CD4-positive, alpha-beta T cell (primary cell): ENCODE measurements around the gene TMEFF1. TPM values are rescaled to one million over a fixed set of nuclear protein-coding genes. Genes with fewer than 3 reads are reported as not detected.

Experiments
- ATAC-seq: fragments of 200-7000 bp; cut with Tn5 transposase; one replicate; pipeline ENCODE4 v1.10.0; 2022; ENCODE audit warnings: mild to moderate bottlenecking; ENCODE audit not compliant: poor library complexity
- CTCF ChIA-PET: fragments of 350-600 bp; sonication (Branson Sonifier 250); formaldehyde crosslinking; loops from one replicate; lab custom pipeline; 2021; ENCODE audit warnings: antibody characterized with exemption, inconsistent platforms; lab: Charles Lee
- POLR2A ChIA-PET: fragments of 350-600 bp; sonication (Branson Sonifier 250); formaldehyde crosslinking; loops from one replicate; lab custom pipeline; 2021; ENCODE audit warnings: antibody characterized with exemption, inconsistent platforms; lab: Charles Lee
- DNase-seq, 14 experiments: peaks; one replicate each; pipeline ENCODE4 v3.0.0-alpha.2; 2013 to 2020; ENCODE audit warnings: mixed read lengths in 2 of 14
- H3K27ac ChIP-seq, 2 donors: one replicate each; pipeline versions ENCODE4 v1.5.1 to v1.7.0; 2013; ENCODE audit warnings: low read length in 2 of 2, low read depth in 1 of 2, mild to moderate bottlenecking in 1 of 2
- H3K27me3 ChIP-seq, 2 experiments: 1 replicate in 1 of 2; 2 replicates in 1 of 2; pipeline versions ENCODE4 v1.6.1 to v1.7.0; 2013; ENCODE audit warnings: low read length in 2 of 2, control low read depth in 1 of 2, mild to moderate bottlenecking in 1 of 2, moderate library complexity in 1 of 2; ENCODE audit not compliant: insufficient read depth in 2 of 2, control insufficient read depth in 1 of 2
- H3K36me3 ChIP-seq: one replicate; pipeline ENCODE4 v1.6.1; 2013; ENCODE audit warnings: low read length, control low read depth; ENCODE audit not compliant: insufficient read depth
- H3K4me1 ChIP-seq: one replicate; pipeline ENCODE4 v1.6.1; 2013; ENCODE audit warnings: low read length, control low read depth; ENCODE audit not compliant: insufficient read depth
- H3K4me3 ChIP-seq: one replicate; pipeline ENCODE4 v1.5.1; 2013; ENCODE audit warnings: mild to moderate bottlenecking, low read length, moderate library complexity
- H3K9me3 ChIP-seq, 2 experiments: 1 replicate in 1 of 2; 2 replicates in 1 of 2; pipeline versions ENCODE4 v1.6.1 to v1.7.0; 2013; ENCODE audit warnings: low read length in 2 of 2, mild to moderate bottlenecking in 2 of 2, control low read depth in 1 of 2, moderate library complexity in 1 of 2; ENCODE audit not compliant: control insufficient read depth in 1 of 2, insufficient read depth in 1 of 2
- H3K27ac Mint-ChIP-seq: one replicate; pipeline ENCODE4 v1.8.0; 2020; ENCODE audit warnings: mixed read lengths
- H3K27me3 Mint-ChIP-seq: one replicate; pipeline ENCODE4 v1.8.0; 2021; ENCODE audit warnings: mixed read lengths
- H3K36me3 Mint-ChIP-seq: one replicate; pipeline ENCODE4 v1.8.0; 2021; ENCODE audit warnings: low read depth, mixed read lengths
- H3K4me1 Mint-ChIP-seq: one replicate; pipeline ENCODE4 v1.8.0; 2021; ENCODE audit warnings: low read depth, mixed read lengths
- H3K4me3 Mint-ChIP-seq: one replicate; pipeline ENCODE4 v1.8.0; 2020; ENCODE audit warnings: mild to moderate bottlenecking, mixed read lengths
- H3K9me3 Mint-ChIP-seq: one replicate; pipeline ENCODE4 v1.8.0; 2020; ENCODE audit warnings: mixed read lengths
- intact Hi-C, 2 experiments: fragments of 100-400 bp; cut with DNase I in 1 of 2; cut with micrococcal nuclease in 1 of 2; formaldehyde crosslinking; loops; one replicate each; pipeline versions ENCODE4 v1.15.1 to v1.9.0; 2023 to 2025; cut with DNase I, micrococcal nuclease
- total RNA-seq, 174 experiments: library from RNA in 2 of 174; stranded (reverse) in 2 of 174; gene quantifications; one replicate each; pipeline ENCODE4 v1.2.3 and lab custom pipeline; 2021 to 2026
- TF ChIP-seq, protein P1 (sequence below): fragments of 200-600 bp; IDR thresholded peaks from one replicate; pipeline ENCODE4 v1.8.0; 2022; ENCODE audit warnings: antibody characterized with exemption, mild to moderate bottlenecking

The TMEFF1 gene
- total RNA-seq, 2 experiments from 2014 or later, result not detected

GRCh38 chr9:100443781-100444768 lies 28.9 kb upstream of the TMEFF1 start:
- Histone ChIP-seq H3K27ac (no peak overlapping the region), H3K27me3 (no peaks in the 10 kb centered on the region), H3K9me3 (no peaks in the 10 kb centered on the region), H3K36me3 (peaks cover 19% of the 10 kb centered on the region), H3K4me3 (no peak overlapping the region), H3K4me1 (no peaks in the 10 kb centered on the region)
- ATAC-seq (no peak), DNase-seq (no peak)
- Mint-ChIP-seq H3K4me3 (no peak overlapping the region), H3K27me3 (no peaks in the 10 kb centered on the region), H3K4me1 (no peaks in the 10 kb centered on the region), H3K9me3 (no peaks in the 10 kb centered on the region), H3K27ac (no peak overlapping the region), H3K36me3 (peaks cover 51% of the 10 kb centered on the region)
- intact Hi-C loops, result no loop called here
- ChIA-PET POLR2A (no interaction called here), CTCF (no interaction called here)
- TF ChIP-seq, protein P1, sequence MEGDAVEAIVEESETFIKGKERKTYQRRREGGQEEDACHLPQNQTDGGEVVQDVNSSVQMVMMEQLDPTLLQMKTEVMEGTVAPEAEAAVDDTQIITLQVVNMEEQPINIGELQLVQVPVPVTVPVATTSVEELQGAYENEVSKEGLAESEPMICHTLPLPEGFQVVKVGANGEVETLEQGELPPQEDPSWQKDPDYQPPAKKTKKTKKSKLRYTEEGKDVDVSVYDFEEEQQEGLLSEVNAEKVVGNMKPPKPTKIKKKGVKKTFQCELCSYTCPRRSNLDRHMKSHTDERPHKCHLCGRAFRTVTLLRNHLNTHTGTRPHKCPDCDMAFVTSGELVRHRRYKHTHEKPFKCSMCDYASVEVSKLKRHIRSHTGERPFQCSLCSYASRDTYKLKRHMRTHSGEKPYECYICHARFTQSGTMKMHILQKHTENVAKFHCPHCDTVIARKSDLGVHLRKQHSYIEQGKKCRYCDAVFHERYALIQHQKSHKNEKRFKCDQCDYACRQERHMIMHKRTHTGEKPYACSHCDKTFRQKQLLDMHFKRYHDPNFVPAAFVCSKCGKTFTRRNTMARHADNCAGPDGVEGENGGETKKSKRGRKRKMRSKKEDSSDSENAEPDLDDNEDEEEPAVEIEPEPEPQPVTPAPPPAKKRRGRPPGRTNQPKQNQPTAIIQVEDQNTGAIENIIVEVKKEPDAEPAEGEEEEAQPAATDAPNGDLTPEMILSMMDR, result no peak

- ATAC-seq, result no peak
- Histone ChIP-seq H3K27me3 (no peaks in the 10 kb centered on the region), H3K9me3 (no peaks in the 10 kb centered on the region), H3K4me3 (no peak overlapping the region), H3K27ac (no peak overlapping the region), H3K4me1 (no peaks in the 10 kb centered on the region), H3K36me3 (peaks cover 19% of the 10 kb centered on the region)
- no peak overlapping the region for H3K27ac Mint-ChIP-seq
- H3K4me1 Mint-ChIP-seq, result no peaks in the 10 kb centered on the region
- TF ChIP-seq, protein P1, result no peak
- H3K9me3 Mint-ChIP-seq, result no peaks in the 10 kb centered on the region
- POLR2A ChIA-PET, result interaction anchor here (0.6 kb wide), 1 partner anchor 422 kb away, joined by 3 read pairs; no protein-coding TSS in a partner anchor
- H3K27me3 Mint-ChIP-seq, result no peaks in the 10 kb centered on the region
- DNase-seq, result no peak
- H3K36me3 Mint-ChIP-seq, result peaks cover 56% of the 10 kb centered on the region
- intact Hi-C loops, result no loop called here
- CTCF ChIA-PET, result no interaction called here
- no peak overlapping the region for H3K4me3 Mint-ChIP-seq
Observed at GRCh38 chr9:100445161-100445902, 27.6 kb upstream of the TMEFF1 start.

GRCh38 chr9:100445903-100446549 lies 26.9 kb upstream of the TMEFF1 start:
- POLR2A ChIA-PET, result interaction anchor here (0.6 kb wide), 1 partner anchor 423 kb away, joined by 3 read pairs; no protein-coding TSS in a partner anchor
- no peak overlapping the region for H3K27ac Mint-ChIP-seq
- H3K4me1 ChIP-seq, result no peaks in the 10 kb centered on the region
- H3K9me3 Mint-ChIP-seq, result no peaks in the 10 kb centered on the region
- H3K27ac ChIP-seq, result no peak overlapping the region
- H3K4me1 Mint-ChIP-seq, result no peaks in the 10 kb centered on the region
- peaks cover 19% of the 10 kb centered on the region for H3K36me3 ChIP-seq
- intact Hi-C loops, result no loop called here
- TF ChIP-seq, protein P1, result no peak
- no peaks in the 10 kb centered on the region for H3K9me3 ChIP-seq
- H3K27me3 Mint-ChIP-seq, result no peaks in the 10 kb centered on the region
- H3K4me3 ChIP-seq, result no peak overlapping the region
- DNase-seq, result no peak
- peaks cover 63% of the 10 kb centered on the region for H3K36me3 Mint-ChIP-seq
- no peak for ATAC-seq
- H3K27me3 ChIP-seq, result no peaks in the 10 kb centered on the region
- no peak overlapping the region for H3K4me3 Mint-ChIP-seq
- CTCF ChIA-PET, result no interaction called here
